Activated CD8-positive, alpha-beta T cell treated with anti-CD3 and anti-CD28 coated beads, Interleukin-2, amount 10 ng/mL, durations not matched to agents 7 days and 5 days (primary cell): ENCODE data around the gene SLC16A12. TPM values are rescaled to one million over a fixed set of nuclear protein-coding genes. Genes with fewer than 3 reads are reported as not detected.

Source experiments
- ATAC-seq: fragments of 150-1000 bp; cut with Tn5 transposase; one replicate; pipeline ENCODE4 v1.10.0; 2021; ENCODE audit warnings: moderate library complexity
- CTCF ChIA-PET: fragments of 350-600 bp; sonication (Branson Sonifier 250); formaldehyde crosslinking; loops from one replicate; lab custom pipeline; 2021; ENCODE audit warnings: antibody characterized with exemption; lab: Charles Lee
- POLR2A ChIA-PET: fragments of 350-600 bp; sonication (Branson Sonifier 250); formaldehyde crosslinking; loops from one replicate; lab custom pipeline; 2021; ENCODE audit warnings: antibody characterized with exemption; lab: Charles Lee
- DNase-seq: peaks from one replicate; pipeline ENCODE4 v3.0.0-alpha.2; 2020
- H3K27ac Mint-ChIP-seq: one replicate; pipeline ENCODE4 v1.8.0; 2021; ENCODE audit warnings: mild to moderate bottlenecking, mixed read lengths
- H3K27me3 Mint-ChIP-seq: one replicate; pipeline ENCODE4 v1.8.0; 2021; ENCODE audit warnings: low read depth, mixed read lengths
- H3K36me3 Mint-ChIP-seq: one replicate; pipeline ENCODE4 v1.8.0; 2021; ENCODE audit warnings: low read depth, mixed read lengths
- H3K4me1 Mint-ChIP-seq: one replicate; pipeline ENCODE4 v1.8.0; 2021; ENCODE audit warnings: low read depth, mixed read lengths
- H3K4me3 Mint-ChIP-seq: one replicate; pipeline ENCODE4 v1.8.0; 2021; ENCODE audit warnings: mild to moderate bottlenecking, mixed read lengths
- H3K9me3 Mint-ChIP-seq: one replicate; pipeline ENCODE4 v1.8.0; 2022; ENCODE audit warnings: mixed read lengths; ENCODE audit not compliant: insufficient read depth
- total RNA-seq, 2 experiments: library from RNA; stranded (reverse); gene quantifications; one replicate each; pipeline ENCODE4 v1.2.3, GENCODE V29; 2021

The SLC16A12 gene
- total RNA-seq, 2 experiments from 2014 or later: not detected

DNA sequence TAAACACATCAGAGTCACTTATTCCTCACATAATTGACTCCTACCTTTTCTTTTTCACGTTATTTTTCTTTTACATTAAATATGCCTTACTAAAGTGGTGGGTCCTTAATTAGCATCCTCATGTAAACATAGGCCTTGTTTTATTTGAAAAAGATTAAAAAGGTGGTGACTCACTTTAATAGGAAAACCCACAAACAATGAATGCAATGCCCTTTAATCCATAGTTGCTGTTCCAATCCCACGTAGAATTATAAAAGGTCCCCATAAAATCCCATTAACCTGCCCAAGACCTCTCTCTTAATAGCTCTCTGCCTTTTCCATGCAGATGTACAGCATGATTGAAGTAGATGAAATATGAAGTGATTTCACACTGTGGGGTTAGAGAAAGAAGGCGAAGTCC is 32.2 kb downstream of the SLC16A12 start:
- peaks cover 9% of the 10 kb centered on the region for H3K4me1 Mint-ChIP-seq
- DNase-seq: no peak
- H3K27ac Mint-ChIP-seq: no peak overlapping the region
- no peak for ATAC-seq
- H3K9me3 Mint-ChIP-seq: no peaks in the 10 kb centered on the region
- H3K4me3 Mint-ChIP-seq: no peak overlapping the region
- ChIA-PET CTCF (no interaction called here), POLR2A (no interaction called here)
- no peaks in the 10 kb centered on the region for H3K36me3 Mint-ChIP-seq
- peaks cover 14% of the 10 kb centered on the region for H3K27me3 Mint-ChIP-seq

DNA sequence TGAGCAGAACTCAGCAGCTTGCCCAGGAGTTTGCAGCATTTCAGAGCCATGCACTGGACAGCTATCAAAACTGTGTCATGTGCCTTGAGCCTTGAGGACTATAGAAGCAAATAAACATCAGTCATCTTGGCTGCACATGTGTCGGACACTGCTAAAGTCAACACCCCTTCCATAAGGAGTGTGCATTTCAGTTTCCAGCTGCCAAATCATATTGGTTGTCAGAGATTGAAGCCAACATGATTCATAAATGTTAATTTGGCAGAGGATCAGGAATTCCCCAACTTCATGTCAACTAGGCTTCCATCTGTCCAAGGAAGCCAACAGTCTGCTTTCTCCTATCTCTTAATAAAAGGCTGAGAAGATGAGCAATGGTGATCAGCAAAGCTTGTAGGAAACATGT is 32.8 kb downstream of the SLC16A12 start:
- POLR2A ChIA-PET: no interaction called here
- ATAC-seq: no peak
- no peak overlapping the region for H3K4me3 Mint-ChIP-seq

DNA sequence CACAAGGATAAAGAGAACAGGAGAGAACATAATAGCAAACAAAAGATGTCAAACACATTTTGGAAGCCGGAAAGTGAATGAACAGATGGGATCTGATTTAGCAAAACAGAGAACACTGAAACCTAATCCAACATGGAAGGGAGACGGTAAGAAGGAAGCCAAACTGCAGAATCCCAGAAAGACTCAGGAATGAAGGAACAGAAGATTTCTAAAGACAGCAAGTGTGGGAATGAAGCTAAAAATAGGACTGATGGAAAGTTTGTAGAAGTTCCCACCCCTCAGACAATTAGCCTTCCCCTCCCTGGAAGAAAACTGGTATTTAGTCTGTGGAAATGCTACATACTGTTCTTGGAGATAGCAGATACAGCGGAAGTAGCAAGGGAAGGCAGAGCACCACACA is 40.8 kb downstream of the SLC16A12 start:
- no peak overlapping the region for H3K27ac Mint-ChIP-seq
- POLR2A ChIA-PET: no interaction called here
- DNase-seq (no peak), ATAC-seq (no peak)
- H3K9me3 Mint-ChIP-seq: no peaks in the 10 kb centered on the region
- CTCF ChIA-PET: interaction anchor here (0.6 kb wide), 1 partner anchor 90 kb away, joined by 3 read pairs; no protein-coding TSS in a partner anchor
- peaks cover 2% of the 10 kb centered on the region for H3K4me1 Mint-ChIP-seq
- no peaks in the 10 kb centered on the region for H3K36me3 Mint-ChIP-seq
- peaks cover 10% of the 10 kb centered on the region for H3K27me3 Mint-ChIP-seq
- no peak overlapping the region for H3K4me3 Mint-ChIP-seq

More for the DNA sequence above, 32.8 kb downstream of the SLC16A12 start:
- peaks cover 9% of the 10 kb centered on the region for H3K4me1 Mint-ChIP-seq
- CTCF ChIA-PET: no interaction called here
- no peaks in the 10 kb centered on the region for H3K9me3 Mint-ChIP-seq
- H3K27me3 Mint-ChIP-seq: peaks cover 8% of the 10 kb centered on the region
- H3K27ac Mint-ChIP-seq: no peak overlapping the region
- no peaks in the 10 kb centered on the region for H3K36me3 Mint-ChIP-seq
- no peak for DNase-seq

DNA sequence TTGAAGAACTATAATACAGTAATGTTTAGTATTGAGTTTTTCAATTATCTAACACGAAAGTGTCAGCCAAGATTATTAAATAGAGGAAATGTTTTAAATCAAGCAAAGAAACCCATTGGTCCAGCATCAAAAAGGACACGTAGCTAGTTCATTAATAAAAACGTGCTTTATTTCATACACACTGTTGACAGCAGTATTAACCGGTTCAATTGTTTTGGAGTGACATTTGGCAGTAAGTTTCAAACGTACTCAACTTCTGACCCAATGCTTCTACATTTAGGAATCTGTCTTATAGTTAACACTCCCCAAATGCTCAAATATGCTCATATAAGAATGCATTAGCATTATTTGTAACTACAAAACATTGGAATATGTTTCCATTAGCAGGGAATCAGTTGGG is 41.3 kb downstream of the SLC16A12 start:
- Mint-ChIP-seq H3K36me3 (no peaks in the 10 kb centered on the region), H3K27me3 (peaks cover 9% of the 10 kb centered on the region), H3K4me1 (no peaks in the 10 kb centered on the region), H3K27ac (no peak overlapping the region), H3K4me3 (no peak overlapping the region), H3K9me3 (no peaks in the 10 kb centered on the region)
- DNase-seq: no peak
- ATAC-seq: no peak
- POLR2A ChIA-PET: no interaction called here
- CTCF ChIA-PET: interaction anchor here (0.6 kb wide), 1 partner anchor 89 kb away, joined by 3 read pairs; no protein-coding TSS in a partner anchor

DNA sequence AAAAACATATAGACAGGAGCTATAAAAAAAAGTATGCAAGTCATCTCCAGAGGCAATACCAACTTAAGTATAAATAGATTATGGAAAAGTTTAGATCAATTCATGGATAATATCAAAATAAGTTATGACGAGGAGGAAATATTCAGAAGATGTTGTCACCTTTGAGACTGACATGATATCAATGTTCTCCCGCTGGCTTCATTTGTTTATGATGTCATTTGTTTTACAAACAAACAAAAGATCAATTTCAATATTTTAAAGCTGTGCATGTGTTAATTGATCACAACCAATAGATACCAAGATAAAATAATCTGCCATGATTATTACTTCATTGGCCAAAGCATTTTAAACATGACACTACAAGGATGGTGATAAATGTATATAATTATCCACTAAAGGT is 43.5 kb downstream of the SLC16A12 start:
- Mint-ChIP-seq H3K4me1 (no peaks in the 10 kb centered on the region), H3K36me3 (no peaks in the 10 kb centered on the region), H3K4me3 (no peak overlapping the region), H3K9me3 (no peaks in the 10 kb centered on the region), H3K27me3 (peaks cover 12% of the 10 kb centered on the region), H3K27ac (no peak overlapping the region)
- POLR2A ChIA-PET: interaction anchor here (0.6 kb wide), 1 partner anchor 73 kb away, joined by 4 read pairs; no protein-coding TSS in a partner anchor
- DNase-seq (no peak), ATAC-seq (no peak)
- CTCF ChIA-PET: interaction anchor here (1.4 kb wide), 1 partner anchor 29 kb away, joined by 3 read pairs; no protein-coding TSS in a partner anchor

DNA sequence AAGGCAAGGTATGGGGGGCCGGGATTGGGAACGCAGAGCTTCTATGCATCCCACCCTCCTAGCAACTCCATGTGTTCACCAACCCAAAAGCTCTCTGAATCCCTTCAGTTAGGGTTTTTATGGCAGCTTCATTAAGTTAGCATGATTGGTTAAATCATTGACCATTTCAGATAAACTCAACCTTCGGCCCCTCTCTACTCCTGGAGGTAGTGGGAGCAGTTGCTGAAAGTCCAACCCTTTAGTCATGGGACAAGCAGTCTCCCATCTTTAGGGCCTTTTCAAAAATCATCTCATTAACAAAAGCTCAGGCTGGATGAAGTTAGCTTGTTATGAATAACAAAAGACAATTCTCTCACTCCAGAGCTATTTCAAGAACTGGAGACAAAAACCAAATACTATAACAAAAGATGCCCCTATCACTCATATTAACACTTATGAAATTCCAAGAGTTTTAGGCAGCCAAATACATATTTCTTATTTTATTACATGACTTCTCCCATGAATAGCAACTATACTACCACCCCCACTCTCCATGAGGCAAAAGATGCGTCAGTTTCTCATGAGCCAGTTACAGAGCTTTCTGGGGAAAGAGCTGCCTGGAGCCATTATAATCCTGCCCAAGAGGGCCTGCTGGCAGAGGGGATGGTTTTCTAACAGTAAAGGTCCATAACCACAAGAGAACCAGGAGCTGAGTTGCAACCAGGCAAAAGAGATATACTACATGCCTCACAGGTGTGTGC is 44.6 kb downstream of the SLC16A12 start:
- Mint-ChIP-seq H3K4me1 (no peaks in the 10 kb centered on the region), H3K36me3 (no peaks in the 10 kb centered on the region), H3K27me3 (peaks cover 10% of the 10 kb centered on the region), H3K4me3 (no peak overlapping the region), H3K9me3 (no peaks in the 10 kb centered on the region), H3K27ac (no peak overlapping the region)
- ChIA-PET CTCF (interaction anchor here (1.0 to 1.4 kb wide), 2 partner anchors 30 to 42 kb away, joined by 3 to 4 read pairs; no protein-coding TSS in a partner anchor), POLR2A (no interaction called here)
- ATAC-seq: no peak
- DNase-seq: no peak

DNA sequence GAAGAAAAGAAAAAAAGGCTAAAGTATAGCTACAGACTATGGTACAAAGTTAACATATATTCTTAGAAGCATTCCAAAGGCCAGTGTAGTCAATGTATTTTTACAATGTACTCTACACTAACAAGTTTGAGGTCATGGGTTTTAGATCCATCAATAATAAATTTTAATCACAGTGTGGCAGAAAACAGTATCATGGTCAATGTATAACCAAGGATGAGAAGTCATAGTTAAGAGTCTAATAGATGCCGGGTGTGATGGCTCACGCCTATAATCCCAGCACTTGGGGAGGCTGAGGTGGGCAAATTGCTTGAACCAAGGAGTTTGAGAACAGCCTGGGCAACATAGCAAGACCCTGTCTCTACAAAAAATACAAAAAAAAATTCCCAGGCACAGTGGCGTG is 53.1 kb downstream of the SLC16A12 start:
- no peaks in the 10 kb centered on the region for H3K9me3 Mint-ChIP-seq
- ATAC-seq: no peak
- no peaks in the 10 kb centered on the region for H3K4me1 Mint-ChIP-seq

DNA sequence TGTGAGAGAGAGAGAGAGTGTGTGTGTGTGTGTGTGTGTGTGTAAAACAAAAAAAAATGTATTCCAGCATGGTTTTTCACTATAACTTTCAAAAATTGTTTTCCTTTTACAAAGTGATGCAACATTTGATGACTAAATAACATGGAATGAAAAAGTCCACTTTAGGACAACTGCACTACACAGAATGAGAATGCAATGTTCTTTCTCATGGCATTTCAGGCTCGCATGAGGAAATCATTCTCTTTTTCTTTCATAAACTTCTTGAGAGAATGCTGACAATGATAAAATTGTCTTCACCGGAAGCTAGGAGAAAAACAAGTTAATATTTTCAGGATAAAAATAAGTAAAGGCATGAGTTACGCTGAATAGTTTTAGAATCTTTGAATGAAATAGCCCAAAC is 53.7 kb downstream of the SLC16A12 start:
- Mint-ChIP-seq H3K9me3 (no peaks in the 10 kb centered on the region), H3K4me1 (no peaks in the 10 kb centered on the region), H3K27ac (no peak overlapping the region), H3K4me3 (no peak overlapping the region), H3K27me3 (peaks cover 20% of the 10 kb centered on the region), H3K36me3 (no peaks in the 10 kb centered on the region)
- no peak for DNase-seq
- ChIA-PET CTCF (no interaction called here), POLR2A (no interaction called here)
- ATAC-seq: no peak

More for the DNA sequence above, 53.1 kb downstream of the SLC16A12 start:
- Mint-ChIP-seq H3K4me3 (no peak overlapping the region), H3K27ac (no peak overlapping the region), H3K27me3 (peaks cover 20% of the 10 kb centered on the region), H3K36me3 (no peaks in the 10 kb centered on the region)
- no peak for DNase-seq
- ChIA-PET POLR2A (no interaction called here), CTCF (no interaction called here)

DNA sequence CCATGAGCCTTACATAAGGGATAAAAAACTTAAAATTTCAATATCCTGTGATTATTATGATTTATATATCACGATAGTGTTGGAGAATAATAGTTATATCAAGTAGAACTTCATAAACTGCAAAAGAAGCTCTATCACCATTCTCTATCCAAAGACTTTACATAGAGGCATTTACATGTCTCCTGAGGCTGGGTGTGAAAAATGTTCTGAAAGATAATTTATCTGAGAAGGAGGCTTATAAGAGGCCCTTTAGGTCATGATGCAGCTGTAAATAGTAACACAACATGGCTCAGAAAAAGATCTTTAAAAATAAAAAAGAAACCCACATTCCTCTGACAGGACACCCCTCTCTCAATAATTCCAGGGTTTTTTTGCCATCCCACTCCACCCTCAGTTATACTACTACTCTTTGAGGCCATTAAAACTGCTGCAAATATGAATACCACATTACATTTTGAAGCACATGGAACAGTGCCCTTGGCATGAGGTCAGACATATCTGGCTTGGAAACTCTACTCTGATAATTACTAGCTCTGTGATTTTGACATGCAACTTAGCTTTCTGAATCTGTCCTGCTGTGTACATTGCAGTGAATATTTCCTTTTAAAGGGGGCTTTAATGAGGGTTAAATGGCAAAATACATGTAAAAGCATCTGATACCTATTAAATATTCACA is 55.5 kb downstream of the SLC16A12 start:
- DNase-seq (no peak), ATAC-seq (no peak)
- H3K27me3 Mint-ChIP-seq: peaks cover 17% of the 10 kb centered on the region
- CTCF ChIA-PET: no interaction called here
- H3K4me3 Mint-ChIP-seq: no peak overlapping the region
- no peak overlapping the region for H3K27ac Mint-ChIP-seq
- H3K4me1 Mint-ChIP-seq: no peaks in the 10 kb centered on the region
- H3K36me3 Mint-ChIP-seq: no peaks in the 10 kb centered on the region
- POLR2A ChIA-PET: no interaction called here
- H3K9me3 Mint-ChIP-seq: no peaks in the 10 kb centered on the region

DNA sequence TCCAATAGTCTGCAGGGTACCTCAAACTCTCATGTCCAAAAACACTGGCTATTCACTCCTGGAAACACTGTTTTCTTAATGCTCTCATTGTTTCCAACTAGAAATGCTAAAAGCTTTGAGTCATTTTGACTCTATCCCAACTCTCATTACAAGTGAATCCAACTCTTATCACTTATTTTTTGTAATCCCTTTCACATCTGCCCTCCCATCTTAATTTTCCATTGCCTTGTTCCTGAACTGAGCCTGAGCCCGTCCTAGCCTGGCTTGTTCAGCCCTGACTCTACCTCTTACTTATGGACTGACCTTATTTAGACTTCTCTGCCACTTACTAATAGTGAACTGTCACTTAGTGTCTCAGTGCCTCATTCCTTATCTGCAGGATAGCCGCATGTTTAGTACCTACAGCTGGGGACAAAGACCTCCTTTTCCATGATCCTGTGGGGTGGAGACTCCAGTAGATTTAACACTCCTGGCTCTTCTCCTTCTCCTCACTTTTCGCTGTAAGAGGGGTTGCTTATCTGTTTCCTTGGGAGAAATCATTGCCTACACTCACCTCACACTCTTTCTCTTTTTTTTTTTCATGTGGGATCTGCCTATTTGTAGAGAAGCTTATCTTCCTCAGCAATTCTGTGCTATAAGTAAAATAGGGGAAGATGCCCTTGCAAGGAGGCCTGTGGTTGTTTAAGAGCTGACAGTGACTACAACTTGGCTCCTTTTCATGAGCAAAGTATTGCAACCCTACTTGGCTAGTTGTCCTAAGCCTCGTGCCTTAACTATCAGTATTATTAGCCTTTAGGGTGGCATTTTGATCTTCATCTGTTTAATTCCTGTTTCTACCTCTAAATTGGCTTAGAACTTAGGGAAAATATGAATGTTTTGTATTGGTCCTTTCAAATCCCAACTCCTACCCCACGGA is 56.4 kb downstream of the SLC16A12 start:
- Mint-ChIP-seq H3K36me3 (no peaks in the 10 kb centered on the region), H3K27me3 (peaks cover 21% of the 10 kb centered on the region), H3K4me3 (no peak overlapping the region), H3K27ac (no peak overlapping the region), H3K9me3 (no peaks in the 10 kb centered on the region), H3K4me1 (no peaks in the 10 kb centered on the region)
- DNase-seq: no peak
- POLR2A ChIA-PET: no interaction called here
- ATAC-seq: no peak
- CTCF ChIA-PET: no interaction called here

DNA sequence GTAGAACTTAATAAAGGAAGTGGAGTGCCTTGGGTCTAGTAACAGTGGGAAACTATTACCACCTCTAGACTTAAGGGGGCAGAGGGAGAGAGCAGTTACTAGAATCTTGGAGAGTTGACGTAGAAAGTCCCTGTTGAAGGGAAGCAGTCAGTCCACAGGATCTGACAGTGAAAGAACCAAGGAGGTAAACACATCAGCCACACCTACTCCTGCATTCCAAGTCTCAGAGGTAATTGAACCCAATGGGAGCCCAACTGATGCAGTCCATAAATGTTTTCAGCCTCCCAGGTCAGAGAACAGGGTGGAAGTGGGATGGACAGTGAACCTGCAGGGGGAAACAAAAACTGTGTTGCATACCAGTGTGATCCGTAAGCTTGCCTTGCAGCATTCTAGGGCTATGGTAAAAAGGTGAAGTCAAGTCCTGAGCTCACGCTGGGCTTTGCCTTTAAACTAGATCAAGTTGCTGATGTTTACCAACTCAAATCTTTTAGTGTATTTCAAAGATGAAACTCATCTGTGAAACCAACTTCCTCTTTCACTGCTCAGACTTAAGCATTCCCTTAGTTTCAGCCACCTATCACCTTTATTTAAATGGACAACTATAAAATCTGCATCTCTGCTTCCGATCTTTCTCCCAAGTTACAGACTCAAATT is 57.2 kb downstream of the SLC16A12 start:
- ChIA-PET CTCF (no interaction called here), POLR2A (no interaction called here)
- Mint-ChIP-seq H3K4me3 (no peak overlapping the region), H3K27me3 (peaks cover 25% of the 10 kb centered on the region), H3K9me3 (no peaks in the 10 kb centered on the region), H3K4me1 (no peaks in the 10 kb centered on the region), H3K27ac (no peak overlapping the region), H3K36me3 (no peaks in the 10 kb centered on the region)
- ATAC-seq (no peak), DNase-seq (no peak)
